ENCODE results near the gene DEF6. TPM values are rescaled to one million over a fixed set of nuclear protein-coding genes. Genes with fewer than 3 reads are reported as not detected.

Gene DEF6
- total RNA-seq, 1 donor, result 1.3 TPM

DNA sequence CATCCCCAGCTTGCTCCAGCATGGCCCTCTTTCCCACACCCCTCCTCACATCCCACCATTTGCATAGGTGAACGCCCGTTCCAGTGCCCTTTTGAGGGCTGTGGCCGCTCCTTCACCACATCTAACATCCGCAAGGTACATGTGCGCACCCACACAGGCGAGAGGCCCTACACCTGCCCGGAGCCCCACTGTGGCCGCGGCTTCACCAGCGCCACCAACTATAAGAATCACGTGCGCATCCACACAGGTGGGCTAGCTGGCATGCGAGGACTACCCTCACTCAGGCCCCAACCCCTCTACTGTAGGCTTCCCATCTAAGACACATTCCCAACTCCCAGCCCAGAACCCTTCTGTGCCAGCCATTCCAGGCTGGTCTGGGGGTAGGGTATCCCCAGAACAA lies 6.1 kb upstream of the DEF6 start:
- no peak overlapping the region for H3K4me3 ChIP-seq (ENCODE audit: low read depth, low read length)
- DNase-seq (ENCODE audit: low read depth), result no peak
- TF ChIP-seq, protein P1, sequence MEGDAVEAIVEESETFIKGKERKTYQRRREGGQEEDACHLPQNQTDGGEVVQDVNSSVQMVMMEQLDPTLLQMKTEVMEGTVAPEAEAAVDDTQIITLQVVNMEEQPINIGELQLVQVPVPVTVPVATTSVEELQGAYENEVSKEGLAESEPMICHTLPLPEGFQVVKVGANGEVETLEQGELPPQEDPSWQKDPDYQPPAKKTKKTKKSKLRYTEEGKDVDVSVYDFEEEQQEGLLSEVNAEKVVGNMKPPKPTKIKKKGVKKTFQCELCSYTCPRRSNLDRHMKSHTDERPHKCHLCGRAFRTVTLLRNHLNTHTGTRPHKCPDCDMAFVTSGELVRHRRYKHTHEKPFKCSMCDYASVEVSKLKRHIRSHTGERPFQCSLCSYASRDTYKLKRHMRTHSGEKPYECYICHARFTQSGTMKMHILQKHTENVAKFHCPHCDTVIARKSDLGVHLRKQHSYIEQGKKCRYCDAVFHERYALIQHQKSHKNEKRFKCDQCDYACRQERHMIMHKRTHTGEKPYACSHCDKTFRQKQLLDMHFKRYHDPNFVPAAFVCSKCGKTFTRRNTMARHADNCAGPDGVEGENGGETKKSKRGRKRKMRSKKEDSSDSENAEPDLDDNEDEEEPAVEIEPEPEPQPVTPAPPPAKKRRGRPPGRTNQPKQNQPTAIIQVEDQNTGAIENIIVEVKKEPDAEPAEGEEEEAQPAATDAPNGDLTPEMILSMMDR (IDR thresholded peaks at IDR 0.05; ENCODE audit: insufficient read depth, low read depth, low read length), result no peak

DNA sequence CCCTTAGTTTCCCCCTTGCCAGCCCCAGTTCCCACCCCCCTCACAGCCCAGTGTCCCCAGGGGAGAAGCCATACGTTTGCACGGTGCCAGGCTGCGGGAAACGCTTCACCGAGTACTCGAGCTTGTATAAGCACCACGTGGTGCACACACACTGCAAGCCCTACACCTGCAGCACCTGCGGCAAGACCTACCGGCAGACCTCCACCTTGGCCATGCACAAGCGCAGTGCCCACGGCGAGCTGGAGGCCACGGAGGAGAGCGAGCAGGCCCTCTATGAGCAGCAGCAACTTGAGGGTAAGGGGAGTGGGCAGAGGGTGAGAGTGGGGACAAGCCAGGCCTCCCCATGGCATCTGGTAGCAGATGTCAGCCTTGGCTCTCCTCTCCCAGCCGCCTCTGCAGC lies 5.1 kb upstream of the DEF6 start:
- TF ChIP-seq, protein P1 (IDR thresholded peaks at IDR 0.05; ENCODE audit: insufficient read depth, low read depth, low read length), result no peak
- no peak overlapping the region for H3K4me3 ChIP-seq (ENCODE audit: low read depth, low read length)
- DNase-seq (ENCODE audit: low read depth), result no peak

DNA sequence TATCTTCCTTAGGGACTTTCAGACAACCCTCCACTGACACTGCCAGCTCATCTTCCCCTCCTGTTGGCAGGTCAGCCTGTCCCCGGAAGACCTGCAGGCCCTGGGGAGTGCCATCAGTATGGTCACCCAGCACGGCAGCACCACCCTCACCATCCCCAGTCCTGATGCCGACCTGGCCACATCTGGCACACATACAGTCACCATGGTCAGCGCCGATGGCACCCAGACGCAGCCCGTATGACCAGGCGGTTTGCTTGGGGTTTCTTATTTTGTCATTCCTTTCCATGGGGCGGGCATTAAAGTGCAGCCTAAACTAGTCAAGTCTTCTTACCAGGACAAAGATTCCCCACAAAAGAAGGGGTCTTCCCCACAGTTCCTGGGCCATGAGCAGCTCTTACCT lies 3.9 kb upstream of the DEF6 start:
- DNase-seq (ENCODE audit: low read depth), result no peak
- no peak overlapping the region for H3K4me3 ChIP-seq (ENCODE audit: low read depth, low read length)
- TF ChIP-seq, protein P1 (IDR thresholded peaks at IDR 0.05; ENCODE audit: insufficient read depth, low read depth, low read length), result no peak

DNA sequence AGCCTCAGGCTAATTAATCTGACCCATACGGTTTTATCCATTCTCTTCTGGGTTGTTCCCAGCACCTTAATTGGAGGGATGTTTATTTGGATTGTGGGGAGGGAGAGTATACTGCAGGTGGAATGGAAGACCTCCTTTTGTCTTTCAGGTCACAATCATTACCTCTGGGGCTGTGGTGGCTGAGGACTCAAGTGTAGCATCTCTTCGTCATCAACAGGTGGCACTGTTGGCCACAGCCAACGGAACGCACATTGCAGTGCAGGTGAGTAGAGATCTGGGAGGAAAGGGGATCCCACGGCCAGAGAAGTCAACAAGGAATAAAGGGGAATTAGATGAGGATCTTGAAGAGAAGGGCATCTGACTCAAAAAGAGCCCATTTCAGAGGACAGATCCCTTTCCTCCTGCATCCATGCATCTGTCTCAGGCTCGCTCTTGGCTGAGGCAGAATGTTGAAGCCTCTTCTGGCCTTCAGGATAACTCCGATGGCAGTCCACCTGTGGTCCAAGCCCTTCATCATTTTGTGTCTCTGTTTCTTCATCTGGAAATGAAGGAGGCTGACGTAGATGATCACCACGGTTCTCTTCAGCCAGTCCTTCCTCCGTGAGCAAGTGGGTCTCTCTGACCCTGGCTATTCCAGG lies 3.2 kb upstream of the DEF6 start:
- peak; percentile 31 for DNase-seq (ENCODE audit: low read depth)
- TF ChIP-seq, protein P1 (IDR thresholded peaks at IDR 0.05; ENCODE audit: insufficient read depth, low read depth, low read length), result peak; percentile 73
- no peak overlapping the region for H3K4me3 ChIP-seq (ENCODE audit: low read depth, low read length)

DNA sequence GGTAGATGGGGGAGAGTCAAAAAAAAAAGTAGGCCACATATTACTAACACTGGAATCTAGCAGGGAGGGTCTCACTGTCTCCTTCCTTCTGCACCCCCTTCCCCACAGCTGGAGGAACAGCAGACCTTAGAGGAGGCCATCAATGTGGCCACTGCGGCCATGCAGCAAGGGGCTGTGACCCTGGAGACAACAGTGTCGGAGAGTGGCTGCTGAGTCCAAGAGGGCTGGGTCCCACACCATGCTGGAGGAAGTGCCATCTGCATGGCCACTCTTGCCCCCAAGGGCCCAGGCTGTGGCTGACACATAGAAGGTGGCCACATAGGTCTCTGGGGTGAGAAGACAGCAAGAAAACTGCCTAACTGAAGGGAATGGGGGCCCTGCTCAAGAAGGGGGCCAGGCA lies 2.6 kb upstream of the DEF6 start:
- no peak for DNase-seq (ENCODE audit: low read depth)
- no peak overlapping the region for H3K4me3 ChIP-seq (ENCODE audit: low read depth, low read length)
- TF ChIP-seq, protein P1 (IDR thresholded peaks at IDR 0.05; ENCODE audit: insufficient read depth, low read depth, low read length), result no peak

DNA sequence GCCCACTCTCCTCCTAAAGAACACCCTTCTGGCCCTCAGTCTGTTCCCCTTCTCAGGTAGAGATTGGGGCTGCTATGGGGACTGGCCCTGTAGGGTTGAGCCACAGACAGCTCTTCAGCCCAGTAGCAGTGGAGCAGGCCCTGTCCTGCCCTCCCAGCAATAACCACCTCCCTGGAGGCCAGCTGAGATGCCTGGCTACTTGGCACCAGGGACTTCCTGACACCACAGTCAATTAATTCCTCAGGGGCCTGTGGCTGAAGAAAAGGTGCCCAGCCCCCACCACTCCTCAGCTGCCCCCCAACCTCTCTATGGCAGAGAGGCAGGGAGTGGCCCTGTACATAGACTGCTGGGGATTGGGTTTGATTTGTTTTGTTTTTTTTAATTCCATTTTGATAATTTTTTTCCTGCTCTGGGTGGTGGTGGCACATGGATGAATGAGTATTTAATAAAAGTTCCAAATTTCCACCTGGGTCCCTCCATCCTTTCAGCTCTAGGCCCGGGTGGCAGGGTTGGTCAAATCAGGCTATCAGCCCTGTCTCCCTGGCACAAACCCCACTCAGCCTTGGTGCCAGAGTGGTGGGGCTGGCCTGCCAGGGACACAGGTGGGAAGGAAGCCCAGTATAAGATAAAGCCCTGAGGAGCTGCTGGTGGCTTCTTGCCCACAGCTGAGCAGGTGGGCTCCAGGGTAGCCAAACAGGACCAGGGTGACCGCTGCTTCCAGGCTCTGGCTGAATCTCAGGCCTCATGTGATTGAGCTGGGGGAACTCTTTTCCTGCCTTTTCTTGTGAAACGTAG lies 1.9 kb upstream of the DEF6 start:
- H3K4me3 ChIP-seq (ENCODE audit: low read depth, low read length), result no peak overlapping the region
- TF ChIP-seq, protein P1 (IDR thresholded peaks at IDR 0.05; ENCODE audit: insufficient read depth, low read depth, low read length), result no peak
- DNase-seq (ENCODE audit: low read depth), result no peak
